ENCODE results near the gene DDX10. TPM values are rescaled to one million over a fixed set of nuclear protein-coding genes. Genes with fewer than 3 reads are reported as not detected.

DDX10 gene
- polyA plus RNA-seq, 1 donor from 2014 or later: 15.9 TPM

DNA sequence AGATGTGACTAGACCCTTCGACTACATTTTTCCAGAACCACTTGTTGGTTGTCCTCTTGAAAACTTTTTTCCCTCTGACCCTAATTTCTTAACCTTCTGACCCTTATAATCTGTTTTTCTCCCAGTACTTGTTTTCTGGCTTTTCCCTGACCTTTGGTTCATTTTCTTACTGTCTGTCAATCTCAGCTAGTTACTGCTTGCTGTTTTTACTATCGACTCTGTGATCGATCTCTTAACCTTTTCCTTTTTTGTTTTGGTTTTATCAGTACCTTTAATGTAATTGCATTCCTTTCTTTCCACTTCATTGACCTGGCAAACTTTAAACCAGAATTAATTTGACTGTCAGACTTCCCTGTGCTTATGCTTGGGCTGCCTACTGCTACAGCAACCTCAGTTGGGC lies 92.8 kb downstream of the DDX10 start:
- H2AFZ ChIP-seq (ENCODE audit: low read depth, low read length): no peak overlapping the region
- H3K4me3 ChIP-seq (ENCODE audit: low read length): no peak overlapping the region
- H3K4me2 ChIP-seq (ENCODE audit: low read length): no peak overlapping the region
- H4K20me1 ChIP-seq (ENCODE audit: insufficient read depth): no peaks in the 10 kb centered on the region
- no peak overlapping the region for H3K9ac ChIP-seq (ENCODE audit: low read length)
- no peaks in the 10 kb centered on the region for H3K36me3 ChIP-seq (ENCODE audit: insufficient read depth, low read length)
- no peaks in the 10 kb centered on the region for H3K9me2 ChIP-seq (ENCODE audit: insufficient read depth, low read length)
- H3K79me2 ChIP-seq (replicated peaks; ENCODE audit: insufficient read depth, low read length): no peaks in the 10 kb centered on the region
- H3F3A ChIP-seq (ENCODE audit: insufficient read depth, low read length, poor library complexity, severe bottlenecking): no peaks in the 10 kb centered on the region
- no peaks in the 10 kb centered on the region for H3K27me3 ChIP-seq (ENCODE audit: insufficient read depth, low read depth, low read length)
- no peak overlapping the region for H3K27ac ChIP-seq (ENCODE audit: low read length)
- no peak for TF ChIP-seq EP300 (conservative IDR thresholded peaks at IDR 0.05; ENCODE audit: poor library complexity, severe bottlenecking)
- no peak for TF ChIP-seq POLR2AphosphoS5 (IDR thresholded peaks at IDR 0.05)
- no peak for TF ChIP-seq SMC3 (conservative IDR thresholded peaks at IDR 0.05; ENCODE audit: poor library complexity)
- TF ChIP-seq, protein P1, sequence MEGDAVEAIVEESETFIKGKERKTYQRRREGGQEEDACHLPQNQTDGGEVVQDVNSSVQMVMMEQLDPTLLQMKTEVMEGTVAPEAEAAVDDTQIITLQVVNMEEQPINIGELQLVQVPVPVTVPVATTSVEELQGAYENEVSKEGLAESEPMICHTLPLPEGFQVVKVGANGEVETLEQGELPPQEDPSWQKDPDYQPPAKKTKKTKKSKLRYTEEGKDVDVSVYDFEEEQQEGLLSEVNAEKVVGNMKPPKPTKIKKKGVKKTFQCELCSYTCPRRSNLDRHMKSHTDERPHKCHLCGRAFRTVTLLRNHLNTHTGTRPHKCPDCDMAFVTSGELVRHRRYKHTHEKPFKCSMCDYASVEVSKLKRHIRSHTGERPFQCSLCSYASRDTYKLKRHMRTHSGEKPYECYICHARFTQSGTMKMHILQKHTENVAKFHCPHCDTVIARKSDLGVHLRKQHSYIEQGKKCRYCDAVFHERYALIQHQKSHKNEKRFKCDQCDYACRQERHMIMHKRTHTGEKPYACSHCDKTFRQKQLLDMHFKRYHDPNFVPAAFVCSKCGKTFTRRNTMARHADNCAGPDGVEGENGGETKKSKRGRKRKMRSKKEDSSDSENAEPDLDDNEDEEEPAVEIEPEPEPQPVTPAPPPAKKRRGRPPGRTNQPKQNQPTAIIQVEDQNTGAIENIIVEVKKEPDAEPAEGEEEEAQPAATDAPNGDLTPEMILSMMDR (IDR thresholded peaks at IDR 0.05; ENCODE audit: poor library complexity, severe bottlenecking): no peak
- TF ChIP-seq, protein P2, sequence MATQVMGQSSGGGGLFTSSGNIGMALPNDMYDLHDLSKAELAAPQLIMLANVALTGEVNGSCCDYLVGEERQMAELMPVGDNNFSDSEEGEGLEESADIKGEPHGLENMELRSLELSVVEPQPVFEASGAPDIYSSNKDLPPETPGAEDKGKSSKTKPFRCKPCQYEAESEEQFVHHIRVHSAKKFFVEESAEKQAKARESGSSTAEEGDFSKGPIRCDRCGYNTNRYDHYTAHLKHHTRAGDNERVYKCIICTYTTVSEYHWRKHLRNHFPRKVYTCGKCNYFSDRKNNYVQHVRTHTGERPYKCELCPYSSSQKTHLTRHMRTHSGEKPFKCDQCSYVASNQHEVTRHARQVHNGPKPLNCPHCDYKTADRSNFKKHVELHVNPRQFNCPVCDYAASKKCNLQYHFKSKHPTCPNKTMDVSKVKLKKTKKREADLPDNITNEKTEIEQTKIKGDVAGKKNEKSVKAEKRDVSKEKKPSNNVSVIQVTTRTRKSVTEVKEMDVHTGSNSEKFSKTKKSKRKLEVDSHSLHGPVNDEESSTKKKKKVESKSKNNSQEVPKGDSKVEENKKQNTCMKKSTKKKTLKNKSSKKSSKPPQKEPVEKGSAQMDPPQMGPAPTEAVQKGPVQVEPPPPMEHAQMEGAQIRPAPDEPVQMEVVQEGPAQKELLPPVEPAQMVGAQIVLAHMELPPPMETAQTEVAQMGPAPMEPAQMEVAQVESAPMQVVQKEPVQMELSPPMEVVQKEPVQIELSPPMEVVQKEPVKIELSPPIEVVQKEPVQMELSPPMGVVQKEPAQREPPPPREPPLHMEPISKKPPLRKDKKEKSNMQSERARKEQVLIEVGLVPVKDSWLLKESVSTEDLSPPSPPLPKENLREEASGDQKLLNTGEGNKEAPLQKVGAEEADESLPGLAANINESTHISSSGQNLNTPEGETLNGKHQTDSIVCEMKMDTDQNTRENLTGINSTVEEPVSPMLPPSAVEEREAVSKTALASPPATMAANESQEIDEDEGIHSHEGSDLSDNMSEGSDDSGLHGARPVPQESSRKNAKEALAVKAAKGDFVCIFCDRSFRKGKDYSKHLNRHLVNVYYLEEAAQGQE (IDR thresholded peaks at IDR 0.05; ENCODE audit: borderline replicate concordance): no peak
- TF ChIP-seq MXI1 (conservative IDR thresholded peaks at IDR 0.05; ENCODE audit: poor library complexity, severe bottlenecking): no peak
- no peak for TF ChIP-seq RAD21 (conservative IDR thresholded peaks at IDR 0.05)
- TF ChIP-seq EZH2 (IDR thresholded peaks at IDR 0.05; ENCODE audit: borderline replicate concordance, insufficient read depth, low read length, poor library complexity, severe bottlenecking): no peak
- TF ChIP-seq TAF1 (IDR thresholded peaks at IDR 0.05; ENCODE audit: low read depth): no peak
- H3K9me3 ChIP-seq (ENCODE audit: low read length): no peaks in the 10 kb centered on the region

DNA sequence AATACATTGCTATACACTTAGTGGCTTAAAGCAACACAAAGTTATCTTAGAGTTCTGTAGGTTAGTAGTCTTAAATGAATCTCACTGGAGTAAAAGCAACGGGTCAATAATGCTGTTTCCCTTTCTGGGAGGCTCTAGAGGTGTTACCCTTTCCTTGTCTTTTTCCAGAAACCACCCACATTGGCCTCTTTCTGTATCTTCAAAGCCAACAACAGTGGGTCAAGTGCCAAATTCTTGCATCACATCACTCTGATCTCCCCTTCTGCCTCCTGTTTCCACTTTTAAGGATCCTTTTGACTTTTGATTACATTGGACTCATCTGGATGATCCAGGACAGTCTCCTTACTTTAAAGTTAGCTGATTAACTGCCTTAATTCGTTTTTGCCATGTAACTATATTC lies 93.6 kb downstream of the DDX10 start:
- Histone ChIP-seq H4K20me1 (ENCODE audit: insufficient read depth) (no peaks in the 10 kb centered on the region), H3K27ac (ENCODE audit: low read length) (no peak overlapping the region), H3K9ac (ENCODE audit: low read length) (no peak overlapping the region), H3K4me2 (ENCODE audit: low read length) (no peak overlapping the region), H3K9me2 (ENCODE audit: insufficient read depth, low read length) (no peaks in the 10 kb centered on the region), H3K27me3 (ENCODE audit: insufficient read depth, low read depth, low read length) (no peaks in the 10 kb centered on the region), H3F3A (ENCODE audit: insufficient read depth, low read length, poor library complexity, severe bottlenecking) (no peaks in the 10 kb centered on the region), H2AFZ (ENCODE audit: low read depth, low read length) (no peak overlapping the region), H3K9me3 (ENCODE audit: low read length) (no peaks in the 10 kb centered on the region), H3K4me3 (ENCODE audit: low read length) (no peak overlapping the region), H3K36me3 (ENCODE audit: insufficient read depth, low read length) (no peaks in the 10 kb centered on the region), H3K79me2 (replicated peaks; ENCODE audit: insufficient read depth, low read length) (no peaks in the 10 kb centered on the region)
- no peak for TF ChIP-seq EP300 (conservative IDR thresholded peaks at IDR 0.05; ENCODE audit: poor library complexity, severe bottlenecking)
